LNCaP clone FGC (cell line): Measurements from ENCODE around the gene ZNF804A.

Source experiments
- DNase-seq: peaks from one replicate; pipeline ENCODE4 v3.0.0-alpha.2; 2011; ENCODE audit warnings: low read depth
- H3K4me3 ChIP-seq: 2 replicates; pipeline ENCODE4 v1.5.1; 2011; ENCODE audit warnings: mild to moderate bottlenecking, low read depth, low read length, control low read depth
- CTCF ChIP-seq: IDR thresholded peaks from 2 replicates; pipeline ENCODE4 v1.5.1; 2012; ENCODE audit warnings: mild to moderate bottlenecking; ENCODE audit not compliant: control insufficient read depth, insufficient read depth; ENCODE audit errors: extremely low read depth

ZNF804A gene

GRCh38 chr2:184698476-184698875, 100.1 kb downstream of the ZNF804A start:
- no peak for TF ChIP-seq CTCF
- H3K4me3 ChIP-seq = no peak overlapping the region
- DNase-seq = no peak

DNA sequence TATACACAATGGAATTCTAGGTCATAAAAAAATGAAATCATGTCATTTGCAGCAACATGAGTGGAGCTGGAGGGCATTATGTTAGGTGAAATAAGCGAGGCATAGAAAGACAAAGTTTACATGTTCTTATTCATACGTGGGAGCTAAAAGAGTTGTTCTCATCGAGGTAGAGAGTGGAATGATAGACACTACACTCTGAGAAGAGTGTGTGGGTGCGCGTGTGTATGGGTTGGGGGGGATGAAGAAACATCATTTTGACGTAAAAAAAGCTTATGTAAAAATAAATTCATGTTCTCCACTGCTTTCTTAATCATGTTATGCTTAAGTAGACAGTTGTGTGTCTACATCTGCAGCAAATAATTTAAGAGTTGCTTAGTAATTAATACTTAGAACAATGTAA, 123.6 kb downstream of the ZNF804A start:
- no peak for DNase-seq
- H3K4me3 ChIP-seq = no peak overlapping the region
- TF ChIP-seq CTCF = no peak

DNA sequence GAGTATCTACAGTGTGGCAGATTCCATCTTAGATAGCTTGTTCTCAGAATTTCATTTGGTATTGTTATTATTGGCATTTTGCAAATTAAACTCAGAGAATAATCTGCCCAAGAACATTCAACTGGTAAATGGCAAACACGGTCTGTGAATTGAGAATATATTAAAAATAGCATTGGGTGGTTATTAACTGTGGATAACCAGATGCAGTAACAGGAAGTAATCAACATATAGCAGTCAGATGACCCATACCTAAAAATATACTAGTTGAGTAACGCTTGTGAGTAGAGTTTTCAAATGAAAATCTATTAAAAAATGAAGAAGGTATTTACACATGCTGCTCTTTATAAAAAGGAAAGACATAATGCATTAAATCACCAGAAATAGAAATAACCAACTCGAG, 129.5 kb downstream of the ZNF804A start:
- H3K4me3 ChIP-seq = no peak overlapping the region
- TF ChIP-seq CTCF = no peak

DNA sequence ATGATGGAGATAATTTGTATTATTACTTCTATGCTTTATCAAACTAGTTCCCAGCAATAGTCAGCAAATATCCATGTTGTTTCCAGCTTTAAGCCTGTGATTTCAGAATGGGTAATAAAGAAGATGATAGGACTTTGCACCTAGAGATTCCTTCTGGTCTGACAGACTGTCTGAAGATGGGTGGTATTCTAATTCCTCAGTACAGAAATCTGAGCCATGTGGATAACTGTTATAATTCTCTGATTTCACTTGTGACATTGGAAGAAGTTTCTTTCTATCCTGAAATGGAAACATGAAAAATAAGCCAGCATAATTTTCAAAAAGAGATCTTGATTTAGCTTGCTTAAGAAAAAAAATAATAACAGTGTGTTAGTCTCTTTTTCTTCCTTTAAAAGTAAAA, 130.1 kb downstream of the ZNF804A start:
- DNase-seq = no peak
- H3K4me3 ChIP-seq = no peak overlapping the region
- TF ChIP-seq CTCF = no peak

More for the DNA sequence above, 129.5 kb downstream of the ZNF804A start:
- no peak for DNase-seq

- no peak for TF ChIP-seq CTCF
- no peak for DNase-seq
- H3K4me3 ChIP-seq = no peak overlapping the region
Observed at GRCh38 chr2:184729581-184729980, 131.3 kb downstream of the ZNF804A start.

DNA sequence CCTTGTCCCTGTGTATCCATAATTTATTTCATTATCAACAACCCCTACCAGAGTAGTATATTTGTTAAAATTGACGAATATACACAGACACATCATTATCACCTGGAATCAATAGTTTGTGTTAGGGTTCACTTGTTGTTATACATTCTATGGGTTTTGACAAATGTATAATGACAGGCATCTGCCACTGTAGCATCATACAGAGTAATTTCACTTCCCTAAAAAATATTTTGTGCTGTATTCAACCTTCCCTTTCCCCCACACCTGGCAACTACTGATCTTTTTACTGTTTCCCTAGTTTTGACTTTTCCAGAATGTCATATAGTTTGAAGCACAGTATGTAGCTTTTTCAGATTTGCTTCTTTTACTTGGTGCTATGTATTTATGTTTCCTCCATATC, 132.0 kb downstream of the ZNF804A start:
- no peak for DNase-seq
- no peak overlapping the region for H3K4me3 ChIP-seq
- no peak for TF ChIP-seq CTCF

- no peak for DNase-seq
- TF ChIP-seq CTCF = no peak
- H3K4me3 ChIP-seq = no peak overlapping the region
Observed at GRCh38 chr2:184734338-184734737, 136.0 kb downstream of the ZNF804A start.
